HEK293T (cell line): Measurements from ENCODE around the gene MAMDC2.

ENCODE experiments used
- CTCF ChIA-PET: fragments of 350-600 bp; formaldehyde crosslinking; extraction: SDS; loops from one replicate; lab custom pipeline; 2021; ENCODE audit warnings: antibody characterized with exemption, inconsistent platforms; lab: Yijun Ruan, JAX
- POLR2A ChIA-PET: fragments of 350-600 bp; formaldehyde crosslinking; extraction: SDS; loops from one replicate; lab custom pipeline; 2020; ENCODE audit warnings: antibody characterized with exemption, inconsistent platforms; lab: Yijun Ruan, JAX
- DNase-seq: peaks from one replicate; pipeline ENCODE4 v3.0.0; 2012; ENCODE audit warnings: mixed read lengths; ENCODE audit errors: extremely low spot score
- ARNT ChIP-seq: fragments of 450-650 bp; IDR thresholded peaks from 2 replicates; pipeline ENCODE4 v1.6.1; 2017; ENCODE audit warnings: mild to moderate bottlenecking
- BHLHE40 ChIP-seq: fragments of 450-650 bp; IDR thresholded peaks from 2 replicates; pipeline ENCODE4 v1.6.1; 2016; ENCODE audit warnings: mild to moderate bottlenecking, moderate library complexity, borderline replicate concordance
- CTBP1 ChIP-seq: fragments of 450-650 bp; IDR thresholded peaks from 2 replicates; pipeline ENCODE4 v1.6.1; 2016; ENCODE audit warnings: borderline replicate concordance
- ELF4 ChIP-seq: fragments of 450-650 bp; IDR thresholded peaks from 2 replicates; pipeline ENCODE4 v1.6.1; 2017; ENCODE audit warnings: antibody characterized with exemption
- FOXA1 ChIP-seq: fragments of 450-650 bp; IDR thresholded peaks from 2 replicates; pipeline ENCODE4 v1.6.1; 2016; ENCODE audit warnings: mild to moderate bottlenecking
- FOXK2 ChIP-seq: fragments of 450-650 bp; IDR thresholded peaks from 2 replicates; pipeline ENCODE4 v1.6.1; 2016; ENCODE audit warnings: mild to moderate bottlenecking
- FOXM1 ChIP-seq: fragments of 450-650 bp; IDR thresholded peaks from 2 replicates; pipeline ENCODE4 v1.6.1; 2017; ENCODE audit warnings: mild to moderate bottlenecking, borderline replicate concordance
- HDGF ChIP-seq: fragments of 450-650 bp; IDR thresholded peaks from 2 replicates; pipeline ENCODE4 v1.6.1; 2017; ENCODE audit warnings: antibody characterized with exemption, borderline replicate concordance
- L3MBTL2 ChIP-seq: fragments of 450-650 bp; conservative IDR thresholded peaks from 2 replicates; pipeline ENCODE4 v1.6.1; 2016; ENCODE audit warnings: mild to moderate bottlenecking
- LEF1 ChIP-seq: fragments of 450-650 bp; IDR thresholded peaks from 2 replicates; pipeline ENCODE4 v1.6.1; 2017; ENCODE audit warnings: mild to moderate bottlenecking, borderline replicate concordance
- NFRKB ChIP-seq: fragments of 450-650 bp; IDR thresholded peaks from 2 replicates; pipeline ENCODE4 v1.6.1; 2016; ENCODE audit warnings: mild to moderate bottlenecking, moderate library complexity
- PKNOX1 ChIP-seq: fragments of 450-650 bp; IDR thresholded peaks from 2 replicates; pipeline ENCODE4 v1.6.1; 2016
- SP1 ChIP-seq: fragments of 450-650 bp; IDR thresholded peaks from 2 replicates; pipeline ENCODE4 v1.6.1; 2017
- SUZ12 ChIP-seq: fragments of 450-650 bp; IDR thresholded peaks from 2 replicates; pipeline ENCODE4 v1.6.1; 2016; ENCODE audit warnings: mild to moderate bottlenecking
- TARDBP ChIP-seq: fragments of 450-650 bp; IDR thresholded peaks from 2 replicates; pipeline ENCODE4 v1.6.1; 2016
- ZNF384 ChIP-seq: fragments of 450-650 bp; IDR thresholded peaks from 2 replicates; pipeline ENCODE4 v1.6.1; 2016

MAMDC2 gene

GRCh38 chr9:70111042-70111602, 67.5 kb downstream of the MAMDC2 start:
- peak; percentile 60 for DNase-seq
- ChIA-PET POLR2A (no interaction called here), CTCF (interaction anchor here (0.6 to 3.5 kb wide), 6 partner anchors 9 to 143 kb away, joined by 3 to 16 read pairs (median 4); no protein-coding TSS in a partner anchor)
- TF ChIP-seq L3MBTL2 (no peak), LEF1 (no peak), ELF4 (no peak), ARNT (no peak), FOXM1 (no peak), FOXA1 (no peak), FOXK2 (no peak), CTBP1 (no peak), TARDBP (no peak), PKNOX1 (no peak), BHLHE40 (no peak), NFRKB (no peak), SP1 (no peak)

- ChIA-PET CTCF (interaction anchor here (1.4 to 3.5 kb wide), 4 partner anchors 9 to 140 kb away, joined by 3 to 16 read pairs (median 4); no protein-coding TSS in a partner anchor), POLR2A (no interaction called here)
- no peak for DNase-seq
- TF ChIP-seq CTBP1 (no peak), FOXM1 (no peak), FOXA1 (no peak), ELF4 (no peak), NFRKB (no peak), L3MBTL2 (no peak), HDGF (no peak), SP1 (no peak), FOXK2 (no peak), LEF1 (no peak), PKNOX1 (no peak), ARNT (no peak), BHLHE40 (no peak), SUZ12 (no peak), ZNF384 (no peak), TARDBP (no peak)
Measured at GRCh38 chr9:70111641-70112236, 68.1 kb downstream of the MAMDC2 start.

- CTCF ChIA-PET, result interaction anchor here (0.6 to 3.5 kb wide), 7 partner anchors 10 to 671 kb away, joined by 3 to 16 read pairs (median 5); no protein-coding TSS in a partner anchor
- POLR2A ChIA-PET, result no interaction called here
- no peak for DNase-seq
Measured at GRCh38 chr9:70112981-70113380, 69.3 kb downstream of the MAMDC2 start.

GRCh38 chr9:70113403-70114022, 69.9 kb downstream of the MAMDC2 start:
- POLR2A ChIA-PET, result no interaction called here
- DNase-seq, result peak; percentile 71
- CTCF ChIA-PET, result interaction anchor here (0.6 to 3.5 kb wide), 7 partner anchors 11 to 489 kb away, joined by 3 to 16 read pairs (median 5); no protein-coding TSS in a partner anchor
- TF ChIP-seq L3MBTL2 (no peak), SP1 (no peak), TARDBP (no peak), ELF4 (no peak), PKNOX1 (no peak), CTBP1 (no peak), FOXK2 (no peak), ZNF384 (no peak)

More at GRCh38 chr9:70112981-70113380, 69.3 kb downstream of the MAMDC2 start:
- TF ChIP-seq SUZ12, result no peak
- no peak for TF ChIP-seq PKNOX1
- TF ChIP-seq LEF1, result no peak
- TF ChIP-seq ARNT, result no peak
- TF ChIP-seq FOXM1, result no peak
- no peak for TF ChIP-seq SP1
- no peak for TF ChIP-seq L3MBTL2
- TF ChIP-seq NFRKB, result no peak
- TF ChIP-seq CTBP1, result no peak
- TF ChIP-seq ZNF384, result no peak
- no peak for TF ChIP-seq ELF4
- no peak for TF ChIP-seq TARDBP

- TF ChIP-seq FOXA1 (no peak), FOXK2 (no peak), L3MBTL2 (no peak), ZNF384 (no peak), BHLHE40 (no peak), FOXM1 (no peak), PKNOX1 (no peak), SUZ12 (no peak), CTBP1 (no peak), ARNT (no peak), SP1 (no peak), TARDBP (no peak)
- no peak for DNase-seq
- ChIA-PET POLR2A (no interaction called here), CTCF (interaction anchor here (1.1 kb wide), 1 partner anchor 166 kb away, joined by 4 read pairs; no protein-coding TSS in a partner anchor)
Measured at GRCh38 chr9:70114898-70115297, 71.2 kb downstream of the MAMDC2 start.
